RWPE1 (cell line): ENCODE data around the gene LCN6.

Experiments used
- CTCF ChIA-PET: fragments of 350-600 bp; sonication (Branson Sonifier 250); formaldehyde crosslinking; extraction: SDS; loops from one replicate; lab custom pipeline; 2021; lab: Yijun Ruan, JAX
- POLR2A ChIA-PET: fragments of 400-600 bp; formaldehyde crosslinking; extraction: SDS; loops from one replicate; lab custom pipeline; 2020; ENCODE audit warnings: antibody characterized with exemption; ENCODE audit not compliant: low non-redundant PET; lab: Yijun Ruan, JAX
- DNase-seq: peaks from one replicate; pipeline ENCODE4 v3.0.0; 2012; ENCODE audit warnings: low spot score
- H3K27ac ChIP-seq: fragments of 450-650 bp; 2 replicates; pipeline ENCODE4 v1.5.1; 2017
- CTCF ChIP-seq: fragments of 450-650 bp; conservative IDR thresholded peaks from 2 replicates; pipeline ENCODE4 v1.5.1; 2017; ENCODE audit warnings: low read depth, mild to moderate bottlenecking

The LCN6 gene

GRCh38 chr9:136782452-136782851 lies 34.1 kb upstream of the LCN6 start:
- no peak for DNase-seq
- ChIA-PET CTCF (interaction anchor here (1.1 kb wide), 1 partner anchor 55 kb away, joined by 6 read pairs; no protein-coding TSS in a partner anchor), POLR2A (no interaction called here)
- no peak for TF ChIP-seq CTCF
- no peak overlapping the region for H3K27ac ChIP-seq

DNA sequence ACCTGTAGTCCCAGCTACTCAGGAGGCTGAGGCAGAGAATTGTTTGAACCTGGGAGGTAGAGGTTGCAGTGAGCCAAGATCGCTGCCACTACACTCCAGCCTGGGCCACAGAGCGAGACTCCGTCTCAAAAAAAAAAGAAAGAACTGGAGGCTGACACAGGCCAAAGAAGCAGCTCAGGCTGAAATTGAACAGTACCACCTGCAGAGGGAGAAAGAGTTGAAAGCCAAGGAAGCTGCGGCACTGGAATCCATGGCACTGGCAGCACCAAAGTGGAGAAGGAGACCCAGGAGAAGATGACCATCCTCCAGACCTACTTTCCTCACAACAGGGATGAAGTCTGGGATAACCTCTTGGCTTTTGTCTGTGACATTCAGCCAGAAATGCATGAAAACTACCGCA lies 31.5 kb upstream of the LCN6 start:
- ChIA-PET CTCF (interaction anchor here (0.6 to 2.7 kb wide), 4 partner anchors 9 to 342 kb away, joined by 3 to 11 read pairs (median 6); no protein-coding TSS in a partner anchor), POLR2A (no interaction called here)
- no peak for DNase-seq
- no peak overlapping the region for H3K27ac ChIP-seq
- no peak for TF ChIP-seq CTCF

DNA sequence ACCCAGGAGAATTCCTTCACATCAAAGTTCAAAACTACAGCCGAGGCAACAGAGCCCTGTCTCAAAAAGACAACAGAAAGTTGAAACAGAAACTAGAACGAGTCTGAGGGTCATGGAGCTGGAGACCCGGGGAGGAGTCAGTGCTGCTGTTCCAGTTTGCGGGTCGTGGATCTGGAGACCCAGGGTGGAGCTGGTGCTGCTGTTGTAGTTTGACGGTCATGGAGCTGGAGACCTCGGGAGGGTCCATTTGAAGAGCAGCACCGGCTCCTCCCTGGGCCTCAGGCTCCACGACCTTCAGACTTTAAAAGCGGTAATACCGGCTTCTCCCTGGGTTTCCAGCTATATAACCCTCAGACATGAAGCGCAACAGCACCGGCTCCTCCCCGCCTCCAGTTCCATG lies 29.0 kb upstream of the LCN6 start:
- ChIA-PET POLR2A (no interaction called here), CTCF (interaction anchor here (1.0 to 2.1 kb wide), 6 partner anchors 8 to 287 kb away, joined by 4 to 11 read pairs (median 7); partner anchors contain the start of gene LCN8)
- H3K27ac ChIP-seq = no peak overlapping the region
- TF ChIP-seq CTCF = no peak
- DNase-seq = no peak

DNA sequence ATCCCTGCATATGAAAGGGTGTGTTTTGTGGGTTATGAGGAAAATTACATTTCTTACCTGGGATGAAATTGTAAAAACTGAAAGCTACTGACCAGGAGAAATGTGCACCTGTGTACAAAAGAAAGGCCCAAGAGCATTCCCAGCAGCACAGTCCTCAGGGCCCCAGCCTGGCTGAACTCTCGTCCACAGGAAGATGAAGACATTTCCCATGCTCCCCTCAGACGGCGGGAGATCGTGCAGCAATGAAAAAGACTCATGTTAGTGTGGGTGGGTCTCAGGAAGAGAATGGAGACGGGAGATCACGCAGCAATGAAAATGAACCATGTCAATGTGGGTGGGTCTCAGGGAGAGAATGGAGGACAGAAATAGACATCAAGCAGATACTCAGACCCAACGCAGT lies 28.6 kb upstream of the LCN6 start:
- no peak overlapping the region for H3K27ac ChIP-seq
- ChIA-PET POLR2A (no interaction called here), CTCF (interaction anchor here (0.7 to 2.1 kb wide), 7 partner anchors 11 to 287 kb away, joined by 3 to 11 read pairs (median 5); partner anchors contain the start of gene LCN8)
- no peak for TF ChIP-seq CTCF
- DNase-seq = no peak

DNA sequence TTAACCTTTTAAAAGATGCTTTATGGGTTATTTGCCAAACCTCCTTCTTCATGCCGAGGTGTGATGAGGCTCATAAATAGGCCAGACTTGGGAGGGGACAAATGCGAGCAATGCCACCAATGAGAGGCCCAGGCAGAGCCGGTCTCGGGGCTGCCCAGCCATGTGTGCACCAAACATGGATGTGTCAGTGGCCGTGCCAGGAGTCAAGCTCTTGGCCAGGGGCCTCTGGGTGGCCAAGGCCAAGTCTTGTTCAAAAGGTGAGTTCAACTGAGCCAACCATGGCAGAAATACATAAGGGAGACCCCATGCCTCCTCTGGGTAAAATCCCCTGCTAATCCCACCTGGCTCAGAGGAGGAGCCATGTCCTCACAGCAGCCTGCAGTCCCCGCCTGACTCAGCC lies 26.9 kb upstream of the LCN6 start:
- no peak overlapping the region for H3K27ac ChIP-seq
- CTCF ChIA-PET = no interaction called here
- POLR2A ChIA-PET = interaction anchor here (0.6 kb wide), 1 partner anchor 48 kb away, joined by 8 read pairs; no protein-coding TSS in a partner anchor
- no peak for TF ChIP-seq CTCF
- no peak for DNase-seq

- no peak overlapping the region for H3K27ac ChIP-seq
- no peak for DNase-seq
- ChIA-PET CTCF (interaction anchor here (0.5 to 1.3 kb wide), 3 partner anchors 13 to 254 kb away, joined by 3 read pairs; no protein-coding TSS in a partner anchor), POLR2A (no interaction called here)
- TF ChIP-seq CTCF = no peak
These were observed 26.2 kb upstream of the LCN6 start for GRCh38 chr9:136774416-136775045.
